Epidermal melanocyte (primary cell): ENCODE data around the gene ZBTB20.
"Not testable (repeated sequence)": the region's sequence is repeated elsewhere in the genome, so short reads cannot be mapped to it uniquely, and the experiment has no call there.

ENCODE experiments used
- DNase-seq: peaks from one replicate; pipeline ENCODE4 v3.0.0; 2011; ENCODE audit warnings: low spot score; ENCODE audit not compliant: insufficient read length

ZBTB20 gene

GRCh38 chr3:114679773-114680172 lies 467.3 kb downstream of the ZBTB20 start:
- DNase-seq: not testable (repeated sequence)

GRCh38 chr3:114675104-114675503 lies 472.0 kb downstream of the ZBTB20 start:
- no peak for DNase-seq

- DNase-seq: no peak
Observed at GRCh38 chr3:114674036-114674435, 473.1 kb downstream of the ZBTB20 start.

- DNase-seq: no peak
Observed at GRCh38 chr3:114673481-114673880, 473.6 kb downstream of the ZBTB20 start.

GRCh38 chr3:114672692-114673447 lies 474.2 kb downstream of the ZBTB20 start:
- no peak for DNase-seq

DNA sequence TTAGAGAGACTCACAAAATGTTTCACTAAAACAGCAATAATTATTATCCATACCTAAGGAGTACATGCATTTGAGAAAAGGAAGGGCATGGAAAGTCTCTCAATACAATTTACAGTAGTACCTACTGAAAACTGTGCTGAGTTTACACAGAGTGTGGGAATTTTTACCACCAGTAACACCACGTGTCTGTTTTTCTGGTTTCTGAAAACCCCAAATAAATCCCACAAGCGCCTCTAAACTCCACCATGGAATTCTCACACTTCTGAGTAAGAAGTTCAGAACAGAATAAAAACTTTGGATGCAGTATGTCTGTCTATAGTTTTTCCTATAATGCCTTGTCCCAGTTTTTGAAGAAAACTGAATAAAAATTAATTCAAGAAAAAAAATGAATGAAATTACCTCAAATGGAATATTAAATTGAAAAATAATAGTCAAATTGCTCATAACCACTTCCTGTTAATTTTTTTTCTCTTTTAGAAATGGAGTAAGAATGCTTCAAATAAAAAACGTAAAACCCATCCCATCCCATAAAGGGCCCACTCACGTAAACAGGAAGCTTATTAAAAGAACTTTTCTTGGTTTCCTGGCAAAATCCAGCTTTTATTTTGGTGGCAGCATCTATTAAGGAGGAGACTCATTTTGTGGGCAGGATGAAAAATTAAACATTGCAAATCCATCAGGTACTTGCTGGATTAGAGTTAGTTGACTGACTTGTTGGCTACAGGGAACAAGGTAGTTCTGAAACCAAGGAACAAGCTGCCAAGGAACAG lies 475.2 kb downstream of the ZBTB20 start:
- DNase-seq: no peak

GRCh38 chr3:114669614-114670013 lies 477.5 kb downstream of the ZBTB20 start:
- no peak for DNase-seq

DNA sequence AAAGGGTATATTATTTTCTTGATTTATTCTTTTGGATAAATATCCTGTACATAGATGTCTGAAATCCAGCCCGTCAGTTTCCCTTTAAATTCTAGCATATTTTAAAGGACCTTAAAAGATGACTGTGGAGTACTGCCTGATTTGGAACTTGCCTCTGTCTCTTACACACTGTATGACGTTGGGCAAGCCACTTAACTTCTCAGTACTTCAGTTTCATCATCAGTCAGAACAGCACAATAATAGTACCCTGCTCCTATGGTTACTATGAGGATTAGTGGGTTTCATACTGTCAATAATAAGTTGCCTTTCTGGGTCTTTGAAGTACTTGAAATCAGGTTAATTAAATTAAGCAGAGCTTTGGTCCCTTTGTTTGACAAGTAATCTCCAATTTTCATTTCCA lies 479.0 kb downstream of the ZBTB20 start:
- no peak for DNase-seq

DNA sequence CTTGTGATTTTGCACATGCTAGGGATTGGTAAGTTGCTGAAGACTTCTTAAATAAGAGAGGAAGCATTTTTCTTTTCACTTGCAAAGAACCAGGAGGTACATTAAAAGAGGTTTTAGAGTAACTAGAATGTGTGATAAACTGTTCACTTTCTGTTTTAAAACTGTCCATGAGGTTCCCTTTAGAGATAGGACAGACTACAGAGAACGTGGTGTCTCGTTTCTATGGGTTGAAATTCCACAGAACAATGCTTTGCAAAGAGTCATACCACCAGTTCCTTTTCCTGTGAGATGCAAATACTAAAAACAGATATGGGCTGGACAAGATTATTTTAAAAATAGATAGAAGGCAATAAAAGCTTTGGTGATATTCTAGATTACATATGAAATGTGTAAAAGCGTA lies 480.5 kb downstream of the ZBTB20 start:
- no peak for DNase-seq

DNA sequence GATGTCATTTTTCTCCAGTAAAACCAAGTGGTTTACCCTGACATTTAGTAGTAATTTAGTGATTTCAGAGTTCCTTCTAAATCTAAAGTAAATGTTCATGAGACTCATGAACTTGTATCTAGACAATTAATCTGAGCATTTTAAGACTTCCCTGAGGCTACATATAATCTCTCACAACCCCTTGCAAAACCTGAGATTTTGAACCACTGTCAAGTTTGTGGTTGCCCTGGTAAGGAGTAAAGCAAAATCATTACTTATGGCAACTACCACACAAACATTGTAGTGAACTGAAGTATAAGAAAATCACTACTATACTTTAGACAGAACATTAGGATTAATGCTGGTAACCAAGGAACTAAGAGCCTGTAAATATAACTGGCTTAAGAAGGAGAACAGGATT lies 483.1 kb downstream of the ZBTB20 start:
- no peak for DNase-seq

DNA sequence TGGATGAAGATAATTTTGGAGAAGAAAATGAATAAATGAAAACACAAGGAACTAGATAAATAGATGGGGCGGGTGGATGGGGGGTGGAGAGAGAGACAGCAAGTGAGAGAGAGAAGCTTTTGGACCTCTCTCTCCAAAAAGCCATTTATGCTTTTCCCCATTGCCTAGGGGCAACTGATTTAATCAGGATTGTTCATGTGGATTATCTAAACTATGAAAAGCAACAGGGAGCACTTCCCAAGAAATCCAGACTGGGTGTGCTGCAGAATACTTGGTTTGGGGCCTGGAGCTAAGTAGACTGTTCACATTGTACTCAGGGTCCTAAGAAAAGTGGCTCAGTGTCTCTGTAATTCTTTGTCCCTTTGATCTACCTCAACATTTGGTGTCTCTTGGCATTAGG lies 486.3 kb downstream of the ZBTB20 start:
- DNase-seq: no peak

GRCh38 chr3:114660124-114660523 lies 487.0 kb downstream of the ZBTB20 start:
- DNase-seq: no peak

DNA sequence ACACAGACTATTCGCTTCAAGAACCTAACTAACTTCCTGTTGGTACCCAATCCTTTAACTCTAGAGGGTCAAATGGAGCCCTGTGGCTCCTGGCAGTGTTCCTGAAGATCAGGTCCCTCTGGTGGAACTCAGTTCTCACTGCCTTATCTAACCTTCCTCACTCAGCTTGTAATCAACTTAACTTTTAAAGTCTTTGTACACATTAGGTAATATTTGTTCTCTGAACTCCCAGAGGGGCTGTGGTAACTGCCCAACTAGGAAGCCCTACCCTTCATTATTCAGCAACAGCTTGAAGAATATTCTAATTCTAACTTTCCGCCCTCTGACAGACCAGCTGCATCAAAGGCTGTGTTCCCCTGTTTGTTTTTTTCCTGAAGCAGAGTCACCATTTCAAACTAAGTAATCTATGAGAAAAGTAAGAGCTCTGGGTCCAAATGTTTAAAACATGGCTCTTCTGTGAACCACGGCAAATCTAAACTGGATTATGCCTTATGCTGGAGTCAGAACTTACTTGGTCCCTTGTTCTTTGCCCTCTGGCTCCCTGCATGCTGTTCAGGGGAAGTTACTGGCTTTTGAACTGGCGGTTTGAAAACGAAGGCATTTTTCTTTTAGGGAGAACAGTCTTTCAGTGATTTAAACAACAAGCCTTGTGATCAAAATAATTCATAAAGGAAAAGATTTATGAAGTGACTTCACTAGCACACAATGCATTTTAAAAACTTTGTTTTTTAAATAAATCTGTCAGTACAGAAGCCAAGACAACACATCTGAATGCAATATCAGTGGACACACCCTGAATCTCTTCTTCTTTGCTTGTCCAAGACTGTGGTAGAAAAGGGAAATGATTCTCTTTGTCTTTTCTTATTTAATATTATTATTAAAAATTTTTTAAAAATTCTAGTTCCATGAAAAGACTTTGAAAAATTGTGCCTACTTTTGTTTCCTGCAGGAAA lies 487.7 kb downstream of the ZBTB20 start:
- DNase-seq: no peak

DNA sequence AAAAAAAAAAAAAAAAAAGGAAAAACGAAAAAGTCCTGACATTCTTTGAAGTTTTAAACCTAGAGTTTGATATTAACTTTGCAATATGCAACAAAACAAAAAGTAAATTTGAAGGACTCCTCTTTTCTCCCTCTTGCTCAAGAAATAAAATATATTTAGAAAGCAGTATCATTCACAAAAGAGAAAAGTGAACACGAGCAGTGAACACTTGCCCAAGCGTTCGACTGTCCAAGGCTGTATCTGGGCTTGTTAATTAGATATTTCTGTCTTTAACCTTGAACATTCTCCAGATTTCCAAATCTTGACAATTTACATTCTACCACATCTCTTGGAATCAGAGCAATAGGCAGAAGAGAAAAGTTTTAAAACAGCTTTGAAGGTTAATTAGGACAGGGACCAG lies 495.5 kb downstream of the ZBTB20 start:
- no peak for DNase-seq

- no peak for DNase-seq
Observed at GRCh38 chr3:114650808-114651207, 496.3 kb downstream of the ZBTB20 start.

GRCh38 chr3:114649331-114649730 lies 497.8 kb downstream of the ZBTB20 start:
- DNase-seq: no peak

DNA sequence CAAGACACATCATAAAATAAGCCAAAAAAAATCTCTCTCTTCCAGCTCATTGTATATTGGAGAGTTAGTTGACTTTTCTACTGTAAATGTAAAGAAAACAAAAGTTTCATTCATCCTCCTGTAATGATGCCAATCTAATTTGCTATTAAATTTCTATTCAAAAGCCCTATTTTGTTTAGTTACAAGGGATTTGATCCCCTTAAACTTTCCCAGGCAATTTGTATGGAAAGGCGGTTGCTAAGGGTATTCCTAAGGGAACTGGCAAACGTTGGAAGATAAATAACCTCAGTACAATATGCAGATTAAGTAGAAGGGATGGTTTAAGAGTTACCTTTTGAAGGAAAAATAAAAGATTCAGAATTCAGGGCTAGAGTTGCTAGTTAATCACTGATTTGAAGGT lies 500.6 kb downstream of the ZBTB20 start:
- no peak for DNase-seq

GRCh38 chr3:114645392-114645791 lies 501.7 kb downstream of the ZBTB20 start:
- no peak for DNase-seq

GRCh38 chr3:114644367-114644766 lies 502.7 kb downstream of the ZBTB20 start:
- DNase-seq: no peak

DNA sequence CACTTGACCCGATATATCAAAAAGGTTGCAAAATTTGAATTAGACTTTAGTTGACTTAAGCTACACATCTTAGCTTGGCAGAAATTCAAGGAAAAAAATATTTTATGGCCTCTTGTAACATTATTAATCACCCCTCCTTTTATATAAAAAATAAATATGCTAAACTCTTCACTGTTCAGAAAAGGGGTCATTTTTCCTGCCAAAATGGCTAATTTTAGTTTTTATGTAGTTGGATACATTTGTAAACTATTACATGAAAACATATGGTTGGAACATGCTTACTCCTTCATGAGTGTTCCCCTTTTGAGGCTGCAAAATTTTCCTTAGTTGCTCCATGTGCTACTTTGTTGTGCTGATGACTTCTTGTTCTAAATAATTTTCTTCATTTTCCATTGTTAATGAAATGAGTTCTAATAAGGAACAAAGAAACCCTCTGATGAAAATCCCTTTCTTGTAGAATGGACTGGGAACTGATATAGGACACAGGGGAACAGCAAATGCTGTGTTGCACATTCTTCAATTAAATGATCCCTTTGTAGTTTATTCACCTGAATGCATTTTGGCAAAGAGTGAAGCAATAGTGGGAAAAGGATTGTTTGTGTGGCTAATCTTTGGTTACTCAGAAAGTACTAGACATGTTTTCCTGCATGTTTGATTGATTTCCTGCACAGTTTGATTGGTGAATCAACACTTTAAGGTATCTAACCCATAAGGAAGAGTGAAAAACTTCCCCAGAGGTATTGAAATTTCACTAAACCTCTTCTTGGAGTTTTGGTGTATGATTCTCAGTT lies 503.9 kb downstream of the ZBTB20 start:
- DNase-seq: no peak

- DNase-seq: no peak
Observed at GRCh38 chr3:114640126-114640525, 507.0 kb downstream of the ZBTB20 start.
